HEK293 (cell line): ENCODE measurements around the gene MMADHC.

Experiments
- CTCF ChIA-PET: fragments of 350-600 bp; formaldehyde crosslinking; extraction: SDS; loops from one replicate; lab custom pipeline; 2021; ENCODE audit warnings: antibody characterized with exemption; lab: Yijun Ruan, JAX
- POLR2A ChIA-PET: fragments of 300-600 bp; formaldehyde crosslinking; extraction: SDS; loops from one replicate; lab custom pipeline; 2020; ENCODE audit warnings: antibody characterized with exemption, inconsistent platforms; lab: Yijun Ruan, JAX
- H3K27ac ChIP-seq: fragments of 200-500 bp; sonication (Bioruptor generic); 2 replicates; pipeline ENCODE4 v1.5.1; 2014; ENCODE audit warnings: low read depth, low read length, control low read depth, inconsistent platforms; ENCODE audit errors: extremely low read depth
- H3K36me3 ChIP-seq, 2 experiments: fragments of 200-500 bp in 1 of 2; sonication (Bioruptor generic) in 1 of 2; 1 replicate in 1 of 2; 2 replicates in 1 of 2; pipeline ENCODE4 v1.5.1; 2014 to 2017; ENCODE audit warnings: inconsistent platforms in 2 of 2, low read length in 2 of 2; ENCODE audit not compliant: control insufficient read depth in 2 of 2, insufficient read depth in 1 of 2
- H3K4me1 ChIP-seq: fragments of 200-500 bp; sonication (Bioruptor generic); 2 replicates; pipeline ENCODE4 v1.5.1; 2014; ENCODE audit warnings: mild to moderate bottlenecking, low read length, inconsistent platforms; ENCODE audit not compliant: control insufficient read depth, insufficient read depth
- H3K4me3 ChIP-seq: 2 replicates; pipeline ENCODE4 v1.5.1; 2011; ENCODE audit warnings: low read depth, mild to moderate bottlenecking, control low read depth, low read length, moderate library complexity
- H3K9me3 ChIP-seq: fragments of 200-500 bp; sonication (Bioruptor generic); 2 replicates; pipeline ENCODE4 v1.5.1; 2014; ENCODE audit warnings: low read depth, low read length, inconsistent platforms; ENCODE audit not compliant: control insufficient read depth, insufficient read depth
- GLIS2 ChIP-seq: fragments of 450-650 bp; formaldehyde crosslinking; IDR thresholded peaks from 2 replicates; pipeline ENCODE4 v1.5.1; 2016; ENCODE audit warnings: missing biosample characterization, missing genetic modification characterization
- HIC1 ChIP-seq: fragments of 450-650 bp; formaldehyde crosslinking; IDR thresholded peaks from 2 replicates; pipeline ENCODE4 v1.5.1; 2016; ENCODE audit warnings: missing biosample characterization, missing genetic modification characterization
- KLF1 ChIP-seq: fragments of 450-650 bp; formaldehyde crosslinking; IDR thresholded peaks from 2 replicates; pipeline ENCODE4 v1.5.1; 2016; ENCODE audit warnings: missing biosample characterization, missing genetic modification characterization
- MYNN ChIP-seq: fragments of 450-650 bp; formaldehyde crosslinking; IDR thresholded peaks from 2 replicates; pipeline ENCODE4 v1.5.1; 2016; ENCODE audit warnings: missing biosample characterization, missing genetic modification characterization, borderline replicate concordance
- PRDM10 ChIP-seq: fragments of 450-650 bp; formaldehyde crosslinking; IDR thresholded peaks from 2 replicates; pipeline ENCODE4 v1.5.1; 2016; ENCODE audit warnings: missing biosample characterization, missing genetic modification characterization
- PRDM6 ChIP-seq: fragments of 450-650 bp; formaldehyde crosslinking; IDR thresholded peaks from 2 replicates; pipeline ENCODE4 v1.5.1; 2017; ENCODE audit warnings: missing biosample characterization, missing genetic modification characterization
- REPIN1 ChIP-seq: fragments of 450-650 bp; formaldehyde crosslinking; IDR thresholded peaks from 2 replicates; pipeline ENCODE4 v1.5.1; 2017; ENCODE audit warnings: missing biosample characterization, missing genetic modification characterization, low read depth
- SCRT2 ChIP-seq: fragments of 450-650 bp; formaldehyde crosslinking; IDR thresholded peaks from 2 replicates; pipeline ENCODE4 v1.5.1; 2016; ENCODE audit warnings: missing biosample characterization, missing genetic modification characterization
- SETDB1 ChIP-seq: IDR thresholded peaks from one replicate; pipeline ENCODE4 v1.6.1; 2017; ENCODE audit warnings: mild to moderate bottlenecking, low read length, moderate library complexity, mixed read lengths; ENCODE audit not compliant: insufficient read length
- ZBTB6 ChIP-seq: fragments of 450-650 bp; formaldehyde crosslinking; IDR thresholded peaks from 2 replicates; pipeline ENCODE4 v1.5.1; 2017; ENCODE audit warnings: missing biosample characterization, missing genetic modification characterization
- ZFHX2 ChIP-seq: fragments of 450-650 bp; formaldehyde crosslinking; conservative IDR thresholded peaks from 2 replicates; pipeline ENCODE4 v1.5.1; 2016; ENCODE audit warnings: missing biosample characterization, missing genetic modification characterization
- ZFP37 ChIP-seq: fragments of 450-650 bp; formaldehyde crosslinking; IDR thresholded peaks from 2 replicates; pipeline ENCODE4 v1.5.1; 2016; ENCODE audit warnings: missing biosample characterization, missing genetic modification characterization
- ZNF133 ChIP-seq: fragments of 450-650 bp; formaldehyde crosslinking; IDR thresholded peaks from 2 replicates; pipeline ENCODE4 v1.5.1; 2016; ENCODE audit warnings: missing biosample characterization, missing genetic modification characterization
- ZNF16 ChIP-seq: fragments of 450-650 bp; formaldehyde crosslinking; IDR thresholded peaks from 2 replicates; pipeline ENCODE4 v1.5.1; 2016; ENCODE audit warnings: low read depth, missing biosample characterization, missing genetic modification characterization
- ZNF18 ChIP-seq: fragments of 450-650 bp; formaldehyde crosslinking; IDR thresholded peaks from 2 replicates; pipeline ENCODE4 v1.5.1; 2016; ENCODE audit warnings: missing biosample characterization, missing genetic modification characterization
- ZNF211 ChIP-seq: fragments of 450-650 bp; formaldehyde crosslinking; IDR thresholded peaks from 2 replicates; pipeline ENCODE4 v1.5.1; 2016; ENCODE audit warnings: low read depth, missing biosample characterization, missing genetic modification characterization
- ZNF239 ChIP-seq: fragments of 450-650 bp; formaldehyde crosslinking; IDR thresholded peaks from 2 replicates; pipeline ENCODE4 v1.5.1; 2016; ENCODE audit warnings: missing biosample characterization, missing genetic modification characterization
- ZNF433 ChIP-seq: fragments of 450-650 bp; formaldehyde crosslinking; IDR thresholded peaks from 2 replicates; pipeline ENCODE4 v1.5.1; 2016; ENCODE audit warnings: missing biosample characterization, missing genetic modification characterization, low read depth
- ZNF510 ChIP-seq: fragments of 450-650 bp; formaldehyde crosslinking; IDR thresholded peaks from 2 replicates; pipeline ENCODE4 v1.5.1; 2018; ENCODE audit warnings: mild to moderate bottlenecking, missing genetic modification characterization, missing biosample characterization; ENCODE audit not compliant: insufficient replicate concordance
- ZNF514 ChIP-seq: fragments of 450-650 bp; formaldehyde crosslinking; IDR thresholded peaks from 2 replicates; pipeline ENCODE4 v1.5.1; 2016; ENCODE audit warnings: missing biosample characterization, missing genetic modification characterization
- ZNF521 ChIP-seq: fragments of 450-650 bp; formaldehyde crosslinking; IDR thresholded peaks from 2 replicates; pipeline ENCODE4 v1.5.1; 2017; ENCODE audit warnings: missing biosample characterization, mild to moderate bottlenecking, missing genetic modification characterization
- ZNF544 ChIP-seq: fragments of 450-650 bp; formaldehyde crosslinking; IDR thresholded peaks from 2 replicates; pipeline ENCODE4 v1.5.0; 2017; ENCODE audit warnings: missing biosample characterization, missing genetic modification characterization
- ZNF654 ChIP-seq: fragments of 450-650 bp; formaldehyde crosslinking; IDR thresholded peaks from 2 replicates; pipeline ENCODE4 v1.5.1; 2016; ENCODE audit warnings: low read depth, missing biosample characterization, missing genetic modification characterization
- ZNF747 ChIP-seq: fragments of 450-650 bp; formaldehyde crosslinking; IDR thresholded peaks from 2 replicates; pipeline ENCODE4 v1.5.1; 2016; ENCODE audit warnings: missing biosample characterization, missing genetic modification characterization
- ZNF791 ChIP-seq: fragments of 450-650 bp; formaldehyde crosslinking; IDR thresholded peaks from 2 replicates; pipeline ENCODE4 v1.5.1; 2016; ENCODE audit warnings: missing biosample characterization, missing genetic modification characterization
- ZNF843 ChIP-seq: fragments of 450-650 bp; formaldehyde crosslinking; IDR thresholded peaks from 2 replicates; pipeline ENCODE4 v1.5.1; 2016; ENCODE audit warnings: missing biosample characterization, missing genetic modification characterization
- ZSCAN16 ChIP-seq: fragments of 450-650 bp; formaldehyde crosslinking; IDR thresholded peaks from 2 replicates; pipeline ENCODE4 v1.5.1; 2016; ENCODE audit warnings: missing biosample characterization, missing genetic modification characterization

Gene MMADHC

GRCh38 chr2:149587220-149587949, at the start of gene MMADHC:
TSS of gene MMADHC (minus strand) at chr2:149587775. CDS start at chr2:149587097, 678 bp downstream.
- Histone ChIP-seq H3K27ac (peak within 1 kb of the TSS; percentile 91), H3K9me3 (no peaks in the 10 kb centered on the region), H3K36me3 (peaks cover 17 to 31% of the 10 kb centered on the region in 2 experiments), H3K4me1 (no peaks in the 10 kb centered on the region), H3K4me3 (peak within 1 kb of the TSS; percentile 61)
- ChIA-PET POLR2A (interaction anchor here (0.6 to 0.7 kb wide), 2 partner anchors 309 to 580 kb away, joined by 3 read pairs; no protein-coding TSS in a partner anchor), CTCF (interaction anchor here (0.7 to 1.2 kb wide), 3 partner anchors 22 to 1651 kb away, joined by 3 to 4 read pairs (median 4); no protein-coding TSS in a partner anchor)
- TF ChIP-seq ZNF18 (no peak), SETDB1 (peak; percentile 68), ZNF747 (no peak), ZNF16 (tag by site-specific recombination) (no peak), MYNN (tag by site-specific recombination) (no peak), KLF1 (tag by site-specific recombination) (0 out of 2 replicates have a peak, but pooled peaks have one; percentile 34), ZNF433 (tag by site-specific recombination) (no peak), PRDM10 (peak; percentile 88), SCRT2 (tag by site-specific recombination) (no peak), ZNF521 (tag by site-specific recombination) (no peak), PRDM6 (tag by site-specific recombination) (no peak), ZFHX2 (peak; percentile 22; the same call in 1 of the 2 replicates), ZNF843 (tag by site-specific recombination) (no peak), ZBTB6 (tag by site-specific recombination) (no peak), ZNF514 (no peak), ZNF510 (tag by site-specific recombination) (no peak), ZNF654 (tag by site-specific recombination) (no peak), HIC1 (tag by site-specific recombination) (no peak), ZNF791 (no peak), ZNF133 (tag by site-specific recombination) (no peak), ZFP37 (tag by site-specific recombination) (peak; percentile 74), ZNF544 (no peak), ZSCAN16 (tag by site-specific recombination) (no peak), ZNF239 (tag by site-specific recombination) (no peak), ZNF211 (tag by site-specific recombination) (no peak), GLIS2 (tag by site-specific recombination) (no peak), REPIN1 (tag by site-specific recombination) (no peak)
